Subcutaneous abdominal adipose tissue (tissue), 5 donors: ENCODE measurements around the gene EPHB2.
A peak's percentile ranks its signal among the peaks of the same experiment; 100 is the strongest.

ENCODE experiments used
- H3K27ac ChIP-seq: one replicate; pipeline ENCODE4 v1.7.0; 2013; ENCODE audit warnings: low read depth, mild to moderate bottlenecking, inconsistent platforms, low read length, moderate library complexity
- H3K27me3 ChIP-seq, 5 donors: one replicate each; pipeline ENCODE4 v1.7.0; 2013; ENCODE audit warnings: low read length in 5 of 5, inconsistent platforms in 1 of 5; ENCODE audit not compliant: control insufficient read depth in 5 of 5, insufficient read depth in 4 of 5
- H3K36me3 ChIP-seq, 5 donors: one replicate each; pipeline ENCODE4 v1.7.0; 2013; ENCODE audit warnings: low read length in 5 of 5; ENCODE audit not compliant: control insufficient read depth in 5 of 5, insufficient read depth in 5 of 5
- H3K4me1 ChIP-seq, 5 donors: one replicate each; pipeline ENCODE4 v1.7.0; 2013; ENCODE audit warnings: low read length in 5 of 5, mild to moderate bottlenecking in 3 of 5, moderate library complexity in 1 of 5; ENCODE audit not compliant: control insufficient read depth in 5 of 5, insufficient read depth in 5 of 5
- H3K4me3 ChIP-seq, 5 donors: one replicate each; pipeline ENCODE4 v1.7.0; 2013; ENCODE audit warnings: low read length in 5 of 5, low read depth in 1 of 5
- H3K9ac ChIP-seq, 5 donors: one replicate each; pipeline ENCODE4 v1.7.0; 2013; ENCODE audit warnings: low read length in 5 of 5, mild to moderate bottlenecking in 4 of 5, moderate library complexity in 3 of 5
- H3K9me3 ChIP-seq, 5 donors: one replicate each; pipeline ENCODE4 v1.7.0; 2013; ENCODE audit warnings: low read length in 5 of 5; ENCODE audit not compliant: control insufficient read depth in 5 of 5
- donor health status: healthy.
- donor health status: healthy.
- donor health status: healthy.
- donor health status: healthy.
- donor health status: healthy.

The EPHB2 gene

DNA sequence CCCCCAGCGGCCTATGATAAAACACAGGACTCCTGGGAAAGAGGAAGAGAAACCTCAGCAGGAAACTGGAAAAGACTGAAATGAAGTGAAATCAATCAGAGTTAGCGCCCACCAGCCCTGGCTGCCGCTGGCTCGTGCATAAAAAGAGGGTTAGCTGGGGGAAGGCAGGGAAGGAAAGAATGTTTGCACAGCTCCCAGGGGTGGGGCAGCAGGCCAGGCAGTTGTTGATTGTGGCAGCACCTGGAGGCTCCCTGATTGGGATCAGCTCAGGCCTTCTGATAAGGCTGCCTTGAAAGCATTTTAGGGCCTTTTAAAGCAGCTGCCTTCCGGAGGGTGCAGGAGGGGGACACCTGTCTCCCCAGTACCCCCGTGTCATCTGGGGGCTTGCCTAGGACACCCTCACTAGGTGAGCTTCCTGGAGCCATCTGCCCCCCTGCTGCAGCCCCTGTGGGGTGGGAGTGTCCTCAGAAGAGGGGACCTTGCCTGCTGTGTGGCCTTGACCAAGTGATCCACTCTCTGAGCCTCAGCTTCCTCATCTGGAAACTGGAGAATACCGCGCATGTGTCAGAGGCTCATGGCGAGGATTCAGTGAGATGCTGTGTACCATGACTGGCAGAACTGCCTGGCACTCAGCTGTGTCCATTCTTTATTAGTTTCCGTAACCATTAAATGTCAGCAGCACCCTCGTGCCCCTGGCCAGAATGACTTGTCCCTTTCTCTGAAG is 6.6 kb downstream of the EPHB2 start:
- no peaks in the 10 kb centered on the region for H3K36me3 ChIP-seq
- H3K9ac ChIP-seq, result no peak overlapping the region
- peaks cover 4 to 60% (median 33%) of the 10 kb centered on the region in 5 donors for H3K4me1 ChIP-seq
- peaks cover 0 to 7% (median 2%) of the 10 kb centered on the region in 5 donors for H3K27me3 ChIP-seq
- peaks cover 0 to 3% (median 0%) of the 10 kb centered on the region in 5 donors for H3K9me3 ChIP-seq
- H3K4me3 ChIP-seq, result no peak overlapping the region
- no peak overlapping the region for H3K27ac ChIP-seq

DNA sequence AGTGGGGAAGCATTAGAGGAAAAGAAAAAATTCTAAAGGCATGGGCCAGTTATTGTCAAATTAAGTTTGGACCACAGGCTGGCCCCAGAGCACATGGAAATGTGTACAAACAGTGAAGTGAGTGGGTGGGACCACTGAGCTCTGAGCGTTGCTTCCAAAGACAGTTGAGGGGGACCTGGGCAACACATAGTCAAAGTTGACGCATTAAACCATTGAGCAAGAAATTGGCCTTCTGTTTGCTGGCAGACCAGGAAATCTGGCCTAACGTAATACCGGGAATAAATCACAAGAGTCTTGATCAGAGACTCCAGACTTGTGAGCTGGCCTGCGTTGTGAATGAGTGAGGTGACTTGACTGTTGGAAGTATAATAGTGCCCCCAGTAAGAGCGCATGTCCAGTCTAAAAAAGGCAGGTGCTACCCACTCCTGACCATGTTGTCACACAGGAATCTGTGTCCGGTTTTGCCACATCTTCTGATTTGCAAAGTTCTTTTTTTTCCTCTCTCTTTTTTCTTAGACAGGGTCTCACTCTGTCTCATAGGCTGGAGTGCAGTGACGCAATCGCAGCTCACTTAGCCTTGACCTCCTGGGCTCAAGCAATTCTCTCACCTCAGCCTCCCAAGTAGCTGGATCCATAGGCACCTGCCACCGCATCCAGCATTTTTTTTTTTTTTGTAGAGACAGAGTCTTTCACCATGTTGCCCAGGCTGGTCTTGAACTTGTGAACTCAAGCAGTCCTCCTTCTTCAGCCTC is 10.7 kb downstream of the EPHB2 start:
- Histone ChIP-seq H3K4me3 (no peak overlapping the region), H3K9ac (no peak overlapping the region), H3K4me1 (peaks cover 4 to 45% (median 29%) of the 10 kb centered on the region in 5 donors), H3K36me3 (no peaks in the 10 kb centered on the region), H3K27me3 (no peaks in the 10 kb centered on the region), H3K9me3 (peaks cover 0 to 3% (median 0%) of the 10 kb centered on the region in 5 donors), H3K27ac (peak overlapping the region; percentile 76)

GRCh38 chr1:22722901-22723550 is 12.4 kb downstream of the EPHB2 start:
- peaks cover 0 to 3% (median 0%) of the 10 kb centered on the region in 5 donors for H3K9me3 ChIP-seq

GRCh38 chr1:22727873-22728272 is 17.2 kb downstream of the EPHB2 start:
- Histone ChIP-seq H3K9me3 (no peaks in the 10 kb centered on the region), H3K4me3 (no peak overlapping the region), H3K27me3 (no peaks in the 10 kb centered on the region), H3K36me3 (no peaks in the 10 kb centered on the region), H3K4me1 (peaks cover 3 to 15% (median 10%) of the 10 kb centered on the region in 5 donors), H3K27ac (no peak overlapping the region), H3K9ac (no peak overlapping the region)

More at GRCh38 chr1:22722901-22723550, 12.4 kb downstream of the EPHB2 start:
- peaks cover under 1 to 31% (median 20%) of the 10 kb centered on the region in 5 donors for H3K4me1 ChIP-seq
- H3K9ac ChIP-seq, result no peak overlapping the region
- H3K4me3 ChIP-seq, result no peak overlapping the region
- H3K27ac ChIP-seq, result no peak overlapping the region
- H3K36me3 ChIP-seq, result no peaks in the 10 kb centered on the region
- H3K27me3 ChIP-seq, result no peaks in the 10 kb centered on the region

- H3K9ac ChIP-seq, result no peak overlapping the region
- H3K4me1 ChIP-seq, result peaks cover 3 to 15% (median 10%) of the 10 kb centered on the region in 5 donors
- H3K9me3 ChIP-seq, result no peaks in the 10 kb centered on the region
- no peaks in the 10 kb centered on the region for H3K27me3 ChIP-seq
- no peak overlapping the region for H3K4me3 ChIP-seq
- H3K27ac ChIP-seq, result no peak overlapping the region
- no peaks in the 10 kb centered on the region for H3K36me3 ChIP-seq
Measured at GRCh38 chr1:22728751-22729399, 18.2 kb downstream of the EPHB2 start.

DNA sequence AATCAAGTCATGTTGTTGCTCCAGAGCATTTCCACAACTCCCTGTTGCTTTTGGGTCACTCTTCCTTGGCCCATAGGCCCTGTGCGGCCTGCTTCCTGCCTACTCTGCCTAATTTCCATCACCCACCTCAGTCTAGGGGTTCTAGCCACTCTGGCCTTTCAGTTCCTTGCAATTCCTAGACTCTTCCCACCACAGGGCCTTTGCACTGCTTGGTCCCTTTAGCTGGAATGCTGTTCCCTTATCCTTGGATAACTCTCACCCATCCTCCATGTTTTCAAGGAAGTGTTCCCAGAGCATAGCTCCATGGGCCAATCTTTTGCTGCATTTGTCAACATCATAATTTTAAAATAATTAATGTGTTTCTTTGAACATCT is 18.7 kb downstream of the EPHB2 start:
- Histone ChIP-seq H3K27ac (no peak overlapping the region), H3K4me3 (no peak overlapping the region), H3K27me3 (no peaks in the 10 kb centered on the region), H3K9me3 (no peaks in the 10 kb centered on the region), H3K36me3 (no peaks in the 10 kb centered on the region), H3K9ac (no peak overlapping the region), H3K4me1 (peaks cover 3 to 15% (median 10%) of the 10 kb centered on the region in 5 donors)

DNA sequence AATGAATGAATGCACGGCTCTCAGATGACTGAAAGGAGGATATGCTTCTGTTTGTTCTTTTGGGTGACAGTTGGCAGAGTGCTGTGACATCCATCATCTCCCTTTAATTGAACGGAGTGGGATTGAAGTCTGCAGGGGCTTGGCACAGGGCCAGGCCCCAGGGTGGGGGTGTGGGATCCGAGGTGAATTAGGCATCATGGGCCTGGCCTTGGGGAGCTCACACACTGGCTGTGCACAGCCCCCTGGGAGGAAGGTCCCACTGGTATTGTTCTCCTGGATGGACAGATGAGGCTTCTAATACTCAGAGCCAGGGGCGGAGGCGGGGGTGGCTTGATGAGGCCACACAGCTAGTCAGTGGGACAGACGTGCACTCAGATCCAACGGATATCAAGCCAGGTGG is 19.3 kb downstream of the EPHB2 start:
- Histone ChIP-seq H3K36me3 (no peaks in the 10 kb centered on the region), H3K27ac (no peak overlapping the region), H3K9me3 (no peaks in the 10 kb centered on the region), H3K9ac (no peak overlapping the region), H3K4me1 (peaks cover 3 to 15% (median 10%) of the 10 kb centered on the region in 5 donors), H3K4me3 (no peak overlapping the region), H3K27me3 (no peaks in the 10 kb centered on the region)

GRCh38 chr1:22731924-22732720 is 21.5 kb downstream of the EPHB2 start:
- Histone ChIP-seq H3K4me3 (no peak overlapping the region), H3K9me3 (peaks cover 0 to 2% (median 0%) of the 10 kb centered on the region in 5 donors), H3K9ac (no peak overlapping the region), H3K36me3 (no peaks in the 10 kb centered on the region), H3K4me1 (peaks cover 8 to 26% (median 17%) of the 10 kb centered on the region in 5 donors), H3K27ac (no peak overlapping the region), H3K27me3 (peaks cover 0 to 4% (median 0%) of the 10 kb centered on the region in 5 donors)

- Histone ChIP-seq H3K36me3 (no peaks in the 10 kb centered on the region), H3K4me1 (peaks cover 8 to 34% (median 17%) of the 10 kb centered on the region in 5 donors), H3K4me3 (no peak overlapping the region)
Measured at GRCh38 chr1:22733643-22734042, 23.0 kb downstream of the EPHB2 start.

More at GRCh38 chr1:22733643-22734042, 23.0 kb downstream of the EPHB2 start:
- H3K9ac ChIP-seq, result no peak overlapping the region
- no peak overlapping the region for H3K27ac ChIP-seq
- H3K27me3 ChIP-seq, result peaks cover 0 to 4% (median 0%) of the 10 kb centered on the region in 5 donors
- peaks cover 0 to 2% (median 0%) of the 10 kb centered on the region in 5 donors for H3K9me3 ChIP-seq
